K562 (cell line): ENCODE data around the gene CSNK1A1. TPM values are rescaled to one million over a fixed set of nuclear protein-coding genes. Genes with fewer than 3 reads are reported as not detected.

Source experiments
- polyA plus RNA-seq, 8 experiments: library from polyadenylated mRNA; depleted of rRNA in 4 of 8; stranded (reverse) in 5 of 8; unstranded in 3 of 8; fragments of >200 nt; fragmentation: Nextera tagmentation in 2 of 8; fragmentation: Illumina TruSeq in 1 of 8; extraction: Ambion mirVana in 2 of 8; extraction: Trizol in 1 of 8; gene quantifications; 2 replicates each; pipeline versions ENCODE4 v1.2.1 to v1.2.3, GENCODE V29; 2011 to 2014; ENCODE audit warnings: inconsistent platforms in 1 of 8, missing spikeins in 1 of 8
- total RNA-seq, 7 experiments: library from RNA; depleted of rRNA in 6 of 7; stranded (reverse); fragments of >200 nt in 6 of 7; fragmentation: Illumina TruSeq in 2 of 7; extraction: Trizol in 2 of 7; gene quantifications; 2 replicates each; pipeline versions ENCODE4 v1.2.1 to v1.2.3, GENCODE V29; 2011 to 2021; ENCODE audit warnings: low replicate concordance in 1 of 7
- TF ChIP-seq, protein P1 (sequence below), 2 experiments: fragments of 450-650 bp; formaldehyde crosslinking in 1 of 2; IDR thresholded peaks; 2 replicates each; pipeline versions ENCODE4 v1.4.0 to v1.6.1; 2014 to 2020; ENCODE audit warnings: mild to moderate bottlenecking in 2 of 2, borderline replicate concordance in 1 of 2, low read depth in 1 of 2
- TF ChIP-seq, protein P2 (sequence below): fragments of 250-450 bp; sonication (Bioruptor Pico); IDR thresholded peaks from 2 replicates; pipeline ENCODE4 v1.4.0; 2020; ENCODE audit warnings: mild to moderate bottlenecking
- TF ChIP-seq, protein P3 (sequence below): fragments of 200-800 bp; sonication (Bioruptor generic); IDR thresholded peaks from 2 replicates; pipeline ENCODE4 v1.6.1; 2017; ENCODE audit warnings: missing genetic modification characterization, missing compliant biosample characterization

The CSNK1A1 gene
- total and polyA plus RNA-seq, 9 of the 15 experiments (the other 6 are each of a cell fraction or from before 2014, with no cell fraction given) = 49.1 to 196 (median 154) TPM

DNA sequence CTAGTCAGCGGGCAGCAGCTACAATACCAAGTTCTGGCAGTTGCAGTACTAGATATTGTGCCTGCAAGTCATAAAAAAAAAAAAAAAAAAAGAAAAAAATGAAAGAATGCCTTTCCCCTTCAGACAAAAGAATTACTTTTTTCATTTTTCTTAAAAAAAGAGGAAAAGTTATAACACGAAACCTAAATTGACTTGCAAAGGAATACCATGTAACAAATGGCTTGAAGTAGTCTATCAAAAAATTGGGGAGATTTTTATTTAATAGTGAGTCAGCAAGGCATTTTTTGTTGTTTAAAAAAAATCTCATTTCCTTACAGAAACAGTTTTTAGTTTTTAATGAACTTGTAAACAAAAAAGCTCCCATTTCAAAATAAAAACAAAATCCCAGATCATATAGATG lies 55.6 kb downstream of the CSNK1A1 start (continued):
- TF ChIP-seq, protein P1, sequence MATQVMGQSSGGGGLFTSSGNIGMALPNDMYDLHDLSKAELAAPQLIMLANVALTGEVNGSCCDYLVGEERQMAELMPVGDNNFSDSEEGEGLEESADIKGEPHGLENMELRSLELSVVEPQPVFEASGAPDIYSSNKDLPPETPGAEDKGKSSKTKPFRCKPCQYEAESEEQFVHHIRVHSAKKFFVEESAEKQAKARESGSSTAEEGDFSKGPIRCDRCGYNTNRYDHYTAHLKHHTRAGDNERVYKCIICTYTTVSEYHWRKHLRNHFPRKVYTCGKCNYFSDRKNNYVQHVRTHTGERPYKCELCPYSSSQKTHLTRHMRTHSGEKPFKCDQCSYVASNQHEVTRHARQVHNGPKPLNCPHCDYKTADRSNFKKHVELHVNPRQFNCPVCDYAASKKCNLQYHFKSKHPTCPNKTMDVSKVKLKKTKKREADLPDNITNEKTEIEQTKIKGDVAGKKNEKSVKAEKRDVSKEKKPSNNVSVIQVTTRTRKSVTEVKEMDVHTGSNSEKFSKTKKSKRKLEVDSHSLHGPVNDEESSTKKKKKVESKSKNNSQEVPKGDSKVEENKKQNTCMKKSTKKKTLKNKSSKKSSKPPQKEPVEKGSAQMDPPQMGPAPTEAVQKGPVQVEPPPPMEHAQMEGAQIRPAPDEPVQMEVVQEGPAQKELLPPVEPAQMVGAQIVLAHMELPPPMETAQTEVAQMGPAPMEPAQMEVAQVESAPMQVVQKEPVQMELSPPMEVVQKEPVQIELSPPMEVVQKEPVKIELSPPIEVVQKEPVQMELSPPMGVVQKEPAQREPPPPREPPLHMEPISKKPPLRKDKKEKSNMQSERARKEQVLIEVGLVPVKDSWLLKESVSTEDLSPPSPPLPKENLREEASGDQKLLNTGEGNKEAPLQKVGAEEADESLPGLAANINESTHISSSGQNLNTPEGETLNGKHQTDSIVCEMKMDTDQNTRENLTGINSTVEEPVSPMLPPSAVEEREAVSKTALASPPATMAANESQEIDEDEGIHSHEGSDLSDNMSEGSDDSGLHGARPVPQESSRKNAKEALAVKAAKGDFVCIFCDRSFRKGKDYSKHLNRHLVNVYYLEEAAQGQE (IDR thresholded peaks at IDR 0.05; ENCODE audit: borderline replicate concordance) = no peak
- TF ChIP-seq, protein P1 (CRISPR knock-in tag; IDR thresholded peaks at IDR 0.05; ENCODE audit: low read depth) = no peak
- TF ChIP-seq, protein P2, sequence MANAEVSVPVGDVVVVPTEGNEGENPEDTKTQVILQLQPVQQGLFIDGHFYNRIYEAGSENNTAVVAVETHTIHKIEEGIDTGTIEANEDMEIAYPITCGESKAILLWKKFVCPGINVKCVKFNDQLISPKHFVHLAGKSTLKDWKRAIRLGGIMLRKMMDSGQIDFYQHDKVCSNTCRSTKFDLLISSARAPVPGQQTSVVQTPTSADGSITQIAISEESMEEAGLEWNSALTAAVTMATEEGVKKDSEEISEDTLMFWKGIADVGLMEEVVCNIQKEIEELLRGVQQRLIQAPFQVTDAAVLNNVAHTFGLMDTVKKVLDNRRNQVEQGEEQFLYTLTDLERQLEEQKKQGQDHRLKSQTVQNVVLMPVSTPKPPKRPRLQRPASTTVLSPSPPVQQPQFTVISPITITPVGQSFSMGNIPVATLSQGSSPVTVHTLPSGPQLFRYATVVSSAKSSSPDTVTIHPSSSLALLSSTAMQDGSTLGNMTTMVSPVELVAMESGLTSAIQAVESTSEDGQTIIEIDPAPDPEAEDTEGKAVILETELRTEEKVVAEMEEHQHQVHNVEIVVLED (CRISPR knock-in tag) = no peak
- TF ChIP-seq, protein P3, sequence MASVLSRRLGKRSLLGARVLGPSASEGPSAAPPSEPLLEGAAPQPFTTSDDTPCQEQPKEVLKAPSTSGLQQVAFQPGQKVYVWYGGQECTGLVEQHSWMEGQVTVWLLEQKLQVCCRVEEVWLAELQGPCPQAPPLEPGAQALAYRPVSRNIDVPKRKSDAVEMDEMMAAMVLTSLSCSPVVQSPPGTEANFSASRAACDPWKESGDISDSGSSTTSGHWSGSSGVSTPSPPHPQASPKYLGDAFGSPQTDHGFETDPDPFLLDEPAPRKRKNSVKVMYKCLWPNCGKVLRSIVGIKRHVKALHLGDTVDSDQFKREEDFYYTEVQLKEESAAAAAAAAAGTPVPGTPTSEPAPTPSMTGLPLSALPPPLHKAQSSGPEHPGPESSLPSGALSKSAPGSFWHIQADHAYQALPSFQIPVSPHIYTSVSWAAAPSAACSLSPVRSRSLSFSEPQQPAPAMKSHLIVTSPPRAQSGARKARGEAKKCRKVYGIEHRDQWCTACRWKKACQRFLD = no peak
